Peyer's patch (tissue), 4 donors: ENCODE results near the gene KIRREL1.

Experiments
- CTCF ChIP-seq, 6 experiments: fragments of 450-650 bp in 4 of 6; fragments of 200-600 bp in 2 of 6; sonication (generic) in 1 of 6; IDR thresholded peaks; one replicate each; pipeline ENCODE4 v1.5.1; 2017 to 2019; ENCODE audit warnings: antibody characterized with exemption in 6 of 6, mild to moderate bottlenecking in 3 of 6, moderate library complexity in 1 of 6
- POLR2A ChIP-seq, 2 donors: fragments of 450-650 bp; IDR thresholded peaks; one replicate each; pipeline ENCODE4 v1.5.1; 2017; ENCODE audit warnings: antibody characterized with exemption in 2 of 2, mild to moderate bottlenecking in 2 of 2, moderate library complexity in 2 of 2

GRCh38 chr1:158011714-158012113 is 18.3 kb downstream of the KIRREL1 start:
- TF ChIP-seq CTCF (IDR thresholded peaks at IDR 0.05) (no peak), POLR2A (IDR thresholded peaks at IDR 0.05) (no peak)
